HEK293 (cell line): ENCODE results near the gene FERMT3.
A peak's percentile ranks its signal among the peaks of the same experiment; 100 is the strongest.

Source experiments
- CTCF ChIA-PET: fragments of 350-600 bp; formaldehyde crosslinking; extraction: SDS; loops from one replicate; lab custom pipeline; 2021; ENCODE audit warnings: antibody characterized with exemption; lab: Yijun Ruan, JAX
- POLR2A ChIA-PET: fragments of 300-600 bp; formaldehyde crosslinking; extraction: SDS; loops from one replicate; lab custom pipeline; 2020; ENCODE audit warnings: antibody characterized with exemption, inconsistent platforms; lab: Yijun Ruan, JAX
- H3K27ac ChIP-seq: fragments of 200-500 bp; sonication (Bioruptor generic); 2 replicates; pipeline ENCODE4 v1.5.1; 2014; ENCODE audit warnings: low read depth, low read length, control low read depth, inconsistent platforms; ENCODE audit errors: extremely low read depth
- H3K36me3 ChIP-seq, 2 experiments: fragments of 200-500 bp in 1 of 2; sonication (Bioruptor generic) in 1 of 2; 1 replicate in 1 of 2; 2 replicates in 1 of 2; pipeline ENCODE4 v1.5.1; 2014 to 2017; ENCODE audit warnings: inconsistent platforms in 2 of 2, low read length in 2 of 2; ENCODE audit not compliant: control insufficient read depth in 2 of 2, insufficient read depth in 1 of 2
- H3K4me1 ChIP-seq: fragments of 200-500 bp; sonication (Bioruptor generic); 2 replicates; pipeline ENCODE4 v1.5.1; 2014; ENCODE audit warnings: mild to moderate bottlenecking, low read length, inconsistent platforms; ENCODE audit not compliant: control insufficient read depth, insufficient read depth
- H3K4me3 ChIP-seq: 2 replicates; pipeline ENCODE4 v1.5.1; 2011; ENCODE audit warnings: low read depth, mild to moderate bottlenecking, control low read depth, low read length, moderate library complexity
- H3K9me3 ChIP-seq: fragments of 200-500 bp; sonication (Bioruptor generic); 2 replicates; pipeline ENCODE4 v1.5.1; 2014; ENCODE audit warnings: low read depth, low read length, inconsistent platforms; ENCODE audit not compliant: control insufficient read depth, insufficient read depth
- KLF1 ChIP-seq: fragments of 450-650 bp; formaldehyde crosslinking; IDR thresholded peaks from 2 replicates; pipeline ENCODE4 v1.5.1; 2016; ENCODE audit warnings: missing biosample characterization, missing genetic modification characterization
- SCRT2 ChIP-seq: fragments of 450-650 bp; formaldehyde crosslinking; IDR thresholded peaks from 2 replicates; pipeline ENCODE4 v1.5.1; 2016; ENCODE audit warnings: missing biosample characterization, missing genetic modification characterization
- YY2 ChIP-seq: fragments of 450-650 bp; formaldehyde crosslinking; IDR thresholded peaks from 2 replicates; pipeline ENCODE4 v1.5.1; 2016; ENCODE audit warnings: missing biosample characterization, missing genetic modification characterization
- ZBTB1 ChIP-seq: fragments of 450-650 bp; formaldehyde crosslinking; IDR thresholded peaks from 2 replicates; pipeline ENCODE4 v1.5.1; 2016; ENCODE audit warnings: missing biosample characterization, missing genetic modification characterization
- ZBTB6 ChIP-seq: fragments of 450-650 bp; formaldehyde crosslinking; IDR thresholded peaks from 2 replicates; pipeline ENCODE4 v1.5.1; 2017; ENCODE audit warnings: missing biosample characterization, missing genetic modification characterization
- ZNF157 ChIP-seq: fragments of 450-650 bp; formaldehyde crosslinking; IDR thresholded peaks from 2 replicates; pipeline ENCODE4 v1.5.1; 2016; ENCODE audit warnings: missing biosample characterization, missing genetic modification characterization
- ZNF16 ChIP-seq: fragments of 450-650 bp; formaldehyde crosslinking; IDR thresholded peaks from 2 replicates; pipeline ENCODE4 v1.5.1; 2016; ENCODE audit warnings: low read depth, missing biosample characterization, missing genetic modification characterization
- ZNF18 ChIP-seq: fragments of 450-650 bp; formaldehyde crosslinking; IDR thresholded peaks from 2 replicates; pipeline ENCODE4 v1.5.1; 2016; ENCODE audit warnings: missing biosample characterization, missing genetic modification characterization
- ZNF433 ChIP-seq: fragments of 450-650 bp; formaldehyde crosslinking; IDR thresholded peaks from 2 replicates; pipeline ENCODE4 v1.5.1; 2016; ENCODE audit warnings: missing biosample characterization, missing genetic modification characterization, low read depth
- ZNF600 ChIP-seq: fragments of 450-650 bp; formaldehyde crosslinking; IDR thresholded peaks from 2 replicates; pipeline ENCODE4 v1.5.1; 2016; ENCODE audit warnings: missing biosample characterization, missing genetic modification characterization
- ZNF629 ChIP-seq: fragments of 450-650 bp; formaldehyde crosslinking; IDR thresholded peaks from 2 replicates; pipeline ENCODE4 v1.5.1; 2017; ENCODE audit warnings: missing biosample characterization, missing genetic modification characterization
- ZNF76 ChIP-seq: fragments of 450-650 bp; formaldehyde crosslinking; IDR thresholded peaks from 2 replicates; pipeline ENCODE4; 2016; ENCODE audit warnings: low read depth, missing biosample characterization, missing genetic modification characterization, borderline replicate concordance
- TF ChIP-seq, protein P1 (sequence below): fragments of 450-650 bp; formaldehyde crosslinking; IDR thresholded peaks from 2 replicates; pipeline ENCODE4 v1.5.1; 2016; ENCODE audit warnings: missing biosample characterization, missing genetic modification characterization

The FERMT3 gene

GRCh38 chr11:64206457-64207255 lies at the start of gene FERMT3:
TSS of gene FERMT3 (plus strand) at chr11:64206721. CDS start at chr11:64207365, 644 bp downstream.
- POLR2A ChIA-PET: interaction anchor here (1.0 to 4.7 kb wide), 5 partner anchors 21 to 97 kb away, joined by 3 to 32 read pairs (median 3); partner anchors contain the start of genes BAD, ESRRA, FKBP2 and STIP1
- Histone ChIP-seq H3K36me3 (peaks cover 0 to 53% of the 10 kb centered on the region in 2 experiments; a peak in 2 of 3 replicates), H3K27ac (no peak within 1 kb of the TSS), H3K9me3 (no peaks in the 10 kb centered on the region), H3K4me1 (0 out of 2 replicates have a peak, but pooled peaks cover 8% of the 10 kb centered on the region), H3K4me3 (no peak within 1 kb of the TSS)
- TF ChIP-seq ZNF157 (no peak), ZNF600 (no peak), SCRT2 (tag by site-specific recombination) (0 out of 2 replicates have a peak, but pooled peaks have one; percentile 30), ZBTB6 (tag by site-specific recombination) (0 out of 2 replicates have a peak, but pooled peaks have one; percentile 37), YY2 (tag by site-specific recombination) (no peak), KLF1 (tag by site-specific recombination) (peak; percentile 76)
- CTCF ChIA-PET: interaction anchor here (0.7 to 4.7 kb wide), 7 partner anchors 10 to 148 kb away, joined by 3 to 78 read pairs (median 19); partner anchors contain the start of genes CATSPERZ and STIP1

- ChIA-PET CTCF (interaction anchor here (0.7 kb wide), 1 partner anchor 313 kb away, joined by 3 read pairs; no protein-coding TSS in a partner anchor), POLR2A (no interaction called here)
- Histone ChIP-seq H3K36me3 (peaks cover 0 to 2% of the 10 kb centered on the region in 2 experiments; a peak in 1 of 3 replicates), H3K27ac (no peak overlapping the region), H3K4me3 (no peak overlapping the region), H3K9me3 (no peaks in the 10 kb centered on the region), H3K4me1 (no peaks in the 10 kb centered on the region)
- TF ChIP-seq ZBTB1 (tag by site-specific recombination): no peak
- TF ChIP-seq, protein P1, sequence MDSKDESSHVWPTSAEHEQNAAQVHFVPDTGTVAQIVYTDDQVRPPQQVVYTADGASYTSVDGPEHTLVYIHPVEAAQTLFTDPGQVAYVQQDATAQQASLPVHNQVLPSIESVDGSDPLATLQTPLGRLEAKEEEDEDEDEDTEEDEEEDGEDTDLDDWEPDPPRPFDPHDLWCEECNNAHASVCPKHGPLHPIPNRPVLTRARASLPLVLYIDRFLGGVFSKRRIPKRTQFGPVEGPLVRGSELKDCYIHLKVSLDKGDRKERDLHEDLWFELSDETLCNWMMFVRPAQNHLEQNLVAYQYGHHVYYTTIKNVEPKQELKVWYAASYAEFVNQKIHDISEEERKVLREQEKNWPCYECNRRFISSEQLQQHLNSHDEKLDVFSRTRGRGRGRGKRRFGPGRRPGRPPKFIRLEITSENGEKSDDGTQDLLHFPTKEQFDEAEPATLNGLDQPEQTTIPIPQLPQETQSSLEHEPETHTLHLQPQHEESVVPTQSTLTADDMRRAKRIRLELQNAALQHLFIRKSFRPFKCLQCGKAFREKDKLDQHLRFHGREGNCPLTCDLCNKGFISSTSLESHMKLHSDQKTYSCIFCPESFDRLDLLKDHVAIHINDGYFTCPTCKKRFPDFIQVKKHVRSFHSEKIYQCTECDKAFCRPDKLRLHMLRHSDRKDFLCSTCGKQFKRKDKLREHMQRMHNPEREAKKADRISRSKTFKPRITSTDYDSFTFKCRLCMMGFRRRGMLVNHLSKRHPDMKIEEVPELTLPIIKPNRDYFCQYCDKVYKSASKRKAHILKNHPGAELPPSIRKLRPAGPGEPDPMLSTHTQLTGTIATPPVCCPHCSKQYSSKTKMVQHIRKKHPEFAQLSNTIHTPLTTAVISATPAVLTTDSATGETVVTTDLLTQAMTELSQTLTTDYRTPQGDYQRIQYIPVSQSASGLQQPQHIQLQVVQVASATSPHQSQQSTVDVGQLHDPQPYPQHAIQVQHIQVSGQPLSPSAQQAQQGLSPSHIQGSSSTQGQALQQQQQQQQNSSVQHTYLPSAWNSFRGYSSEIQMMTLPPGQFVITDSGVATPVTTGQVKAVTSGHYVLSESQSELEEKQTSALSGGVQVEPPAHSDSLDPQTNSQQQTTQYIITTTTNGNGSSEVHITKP (tag by site-specific recombination): no peak
- no peak for TF ChIP-seq ZNF18 (tag by site-specific recombination)
- no peak for TF ChIP-seq ZNF16
- TF ChIP-seq KLF1 (tag by site-specific recombination): no peak
- TF ChIP-seq ZNF76 (tag by site-specific recombination): no peak
- no peak for TF ChIP-seq ZNF433
- no peak for TF ChIP-seq ZNF629 (tag by site-specific recombination)
Observed at GRCh38 chr11:64157631-64158394, 48.7 kb upstream of the FERMT3 start.
